GM18873 (cell line): ENCODE data around the gene COPS7B.
"Not testable (repeated sequence)": the region's sequence is repeated elsewhere in the genome, so short reads cannot be mapped to it uniquely, and the experiment has no call there.

Experiments
- ATAC-seq: cut with Tn5 transposase; IDR thresholded peaks from one replicate; pipeline ENCODE4 v1.9.1; 2021; ENCODE audit warnings: mild to moderate bottlenecking, moderate library complexity, moderate number of reproducible peaks; ENCODE audit not compliant: unreplicated experiment, low FRiP score

Gene COPS7B

GRCh38 chr2:231786177-231786916 lies at the start of gene COPS7B:
Gene COPS7B, plus strand, starts transcription at chr2:231786445. Its CDS starts 2,126 bp downstream, at chr2:231788571.
- no peak for ATAC-seq

GRCh38 chr2:231737761-231738160 lies 48.5 kb upstream of the COPS7B start:
- ATAC-seq = no peak

GRCh38 chr2:231743376-231744116 lies 42.7 kb upstream of the COPS7B start:
- ATAC-seq = no peak

GRCh38 chr2:231745303-231746038 lies 40.8 kb upstream of the COPS7B start:
- no peak for ATAC-seq

- ATAC-seq = not testable (repeated sequence)
These were observed 37.9 kb upstream of the COPS7B start for GRCh38 chr2:231748153-231748896.

GRCh38 chr2:231749016-231749415 lies 37.2 kb upstream of the COPS7B start:
- not testable (repeated sequence) for ATAC-seq

GRCh38 chr2:231751042-231751815 lies 35.0 kb upstream of the COPS7B start:
- ATAC-seq = no peak

- ATAC-seq = no peak
These were observed 34.2 kb upstream of the COPS7B start for GRCh38 chr2:231752061-231752460.

- ATAC-seq = no peak
These were observed 24.5 kb upstream of the COPS7B start for GRCh38 chr2:231761735-231762134.

- no peak for ATAC-seq
These were observed 22.1 kb upstream of the COPS7B start for GRCh38 chr2:231764124-231764523.

- ATAC-seq = no peak
These were observed 21.5 kb upstream of the COPS7B start for GRCh38 chr2:231764760-231765159.

- ATAC-seq = no peak
These were observed 20.7 kb upstream of the COPS7B start for GRCh38 chr2:231765496-231765929.

GRCh38 chr2:231769170-231770136 lies 16.8 kb upstream of the COPS7B start:
- ATAC-seq = no peak

- no peak for ATAC-seq
These were observed 5.9 kb upstream of the COPS7B start for GRCh38 chr2:231780123-231780908.

GRCh38 chr2:231780909-231781797 lies 5.1 kb upstream of the COPS7B start, which contains the start of gene PDE6D:
Gene PDE6D, minus strand, starts transcription at chr2:231781282. Its CDS starts 168 bp downstream, at chr2:231781114.
- ATAC-seq = peak; percentile 88
